K562 (cell line): ENCODE measurements around the gene YTHDC2.

Experiments
- ATF4 ChIP-seq: fragments of 450-650 bp; formaldehyde crosslinking; IDR thresholded peaks from 2 replicates; pipeline ENCODE4 v1.4.0; 2022; ENCODE audit warnings: mild to moderate bottlenecking, moderate library complexity
- CTCF ChIP-seq, 3 experiments: IDR thresholded peaks in 2 of 3; conservative IDR thresholded peaks in 1 of 3; 2 replicates each; pipeline ENCODE4 v1.5.1; 2011 to 2012; ENCODE audit warnings: low read length in 3 of 3, mild to moderate bottlenecking in 3 of 3, control low read depth in 2 of 3, improper control_type of control experiment in 1 of 3, inconsistent platforms in 1 of 3, low read depth in 1 of 3, mixed read lengths in 1 of 3, moderate library complexity in 1 of 3; ENCODE audit not compliant: insufficient read depth in 2 of 3
- ETV6 ChIP-seq, 3 experiments: fragments of 150-350 bp in 1 of 3; sonication (generic) in 1 of 3; formaldehyde crosslinking in 1 of 3; IDR thresholded peaks; 2 replicates each; pipeline versions ENCODE4 v1.6.1 to v1.8.0; 2014 to 2022; ENCODE audit warnings: borderline replicate concordance in 2 of 3, low read depth in 2 of 3, antibody characterized with exemption in 1 of 3, low read length in 1 of 3, mild to moderate bottlenecking in 1 of 3, missing genetic modification reagents in 1 of 3
- FOS ChIP-seq: IDR thresholded peaks from 3 replicates; pipeline ENCODE4 v1.6.1; 2011; ENCODE audit not compliant: insufficient read length; ENCODE audit errors: extremely low read depth
- HBP1 ChIP-seq: fragments of 450-650 bp; formaldehyde crosslinking; IDR thresholded peaks from 2 replicates; pipeline ENCODE4 v1.4.0; 2022; ENCODE audit warnings: missing genetic modification characterization
- MAX ChIP-seq: sonication (generic); formaldehyde crosslinking; IDR thresholded peaks from 2 replicates; pipeline ENCODE4 v1.9.0; 2022; ENCODE audit warnings: mild to moderate bottlenecking, missing genetic modification reagents
- MYC ChIP-seq, 2 experiments: fragments of 250-450 bp in 1 of 2; sonication (Bioruptor Pico) in 1 of 2; IDR thresholded peaks; 2 replicates each; pipeline versions ENCODE4 v1.5.1 to v1.6.1; 2012 to 2021; ENCODE audit warnings: low read depth in 2 of 2, borderline replicate concordance in 1 of 2, improper control_type of control experiment in 1 of 2, low read length in 1 of 2, mild to moderate bottlenecking in 1 of 2, moderate library complexity in 1 of 2
- NFATC3 ChIP-seq: fragments of 450-650 bp; IDR thresholded peaks from 2 replicates; pipeline ENCODE4 v1.6.1; 2017; ENCODE audit warnings: mild to moderate bottlenecking
- POU5F1 ChIP-seq: fragments of 150-350 bp; IDR thresholded peaks from 2 replicates; pipeline ENCODE4 v1.6.1; 2014; ENCODE audit warnings: borderline replicate concordance, low read length, low read depth, mild to moderate bottlenecking; ENCODE audit not compliant: partially characterized antibody
- RNF219 ChIP-seq: fragments of 250-450 bp; sonication (Bioruptor Pico); IDR thresholded peaks from 2 replicates; pipeline ENCODE4 v1.5.0; 2022; ENCODE audit warnings: mild to moderate bottlenecking
- SMAD1 ChIP-seq: fragments of 150-350 bp; IDR thresholded peaks from 2 replicates; pipeline ENCODE4 v1.6.1; 2014; ENCODE audit warnings: low read length, low read depth; ENCODE audit not compliant: partially characterized antibody
- SRSF9 ChIP-seq: fragments of 200-400 bp; formaldehyde crosslinking; IDR thresholded peaks from 2 replicates; pipeline ENCODE4 v1.6.1; 2017; ENCODE audit warnings: low read depth, low read length, borderline replicate concordance
- ZBTB43 ChIP-seq: sonication (generic); formaldehyde crosslinking; IDR thresholded peaks from 2 replicates; pipeline ENCODE4 v1.8.0; 2023; ENCODE audit warnings: mild to moderate bottlenecking, missing genetic modification reagents
- ZEB2 ChIP-seq: fragments of 450-650 bp; IDR thresholded peaks from 2 replicates; pipeline ENCODE4 v1.6.1; 2016

- TF ChIP-seq CTCF (IDR thresholded peaks at IDR 0.05 in 2 of 3, conservative IDR thresholded peaks at IDR 0.05 in 1 of 3; ENCODE audit: insufficient read depth in 2 of 3, low read depth in 1 of 3, low read length in 3 of 3): no peak
- TF ChIP-seq NFATC3: no peak
- TF ChIP-seq POU5F1: no peak
- TF ChIP-seq HBP1: no peak
- TF ChIP-seq ATF4 (CRISPR knock-in tag): no peak
- TF ChIP-seq SRSF9: no peak
- no peak for TF ChIP-seq ZBTB43
- TF ChIP-seq RNF219 (CRISPR knock-in tag): no peak
- TF ChIP-seq MAX: no peak
- no peak for TF ChIP-seq ZEB2
- no peak for TF ChIP-seq MYC (IDR thresholded peaks at IDR 0.05; ENCODE audit: low read depth, low read length)
- no peak for TF ChIP-seq MYC (CRISPR knock-in tag; IDR thresholded peaks at IDR 0.05; ENCODE audit: borderline replicate concordance, low read depth)
- no peak for TF ChIP-seq FOS
- no peak for TF ChIP-seq ETV6 (IDR thresholded peaks at IDR 0.05; ENCODE audit: borderline replicate concordance in 1 of 2, low read depth in 2 of 2, low read length in 1 of 2)
- TF ChIP-seq ETV6 (CRISPR knock-in tag; IDR thresholded peaks at IDR 0.05; ENCODE audit: borderline replicate concordance): no peak
- no peak for TF ChIP-seq SMAD1
Measured at GRCh38 chr5:113608113-113608596, 94.7 kb downstream of the YTHDC2 start.
